GM12878 (cell line): ENCODE data around the gene RRP15. TPM values are rescaled to one million over a fixed set of nuclear protein-coding genes. Genes with fewer than 3 reads are reported as not detected.

Experiments used
- ATAC-seq: fragments of 200-7000 bp; cut with Tn5 transposase; 3 replicates; pipeline ENCODE4 v1.9.1; 2020; ENCODE audit warnings: mild to moderate bottlenecking, moderate library complexity
- BruUV-seq: library from RNA; stranded (reverse); fragments of 400-500 nt; replicated peaks from 2 replicates; lab custom pipeline; 2021; lab: Mats Ljungman, UMichigan
- CTCF ChIA-PET: fragments of 300-600 bp; sonication (Branson Sonifier 250); formaldehyde crosslinking; extraction: SDS; loops from one replicate; lab custom pipeline; 2021; ENCODE audit warnings: inconsistent platforms; lab: Yijun Ruan, JAX
- POLR2A ChIA-PET: fragments of 350-600 bp; formaldehyde crosslinking; extraction: SDS; loops from one replicate; lab custom pipeline; 2021; ENCODE audit warnings: inconsistent platforms; lab: Charles Lee
- RAD21 ChIA-PET: fragments of 300-600 bp; sonication (Branson Sonifier 250); formaldehyde crosslinking; loops from one replicate; lab custom pipeline; 2023; ENCODE audit warnings: antibody characterized with exemption; ENCODE audit not compliant: unreplicated experiment; lab: Charles Lee
- SMC1A ChIA-PET: fragments of 300-600 bp; sonication (Branson Sonifier 250); formaldehyde crosslinking; loops from one replicate; lab custom pipeline; 2023; ENCODE audit not compliant: unreplicated experiment, uncharacterized antibody; lab: Charles Lee
- DNase-seq: peaks from one replicate; pipeline ENCODE4 v3.0.0-alpha.2; 2011; ENCODE audit warnings: low read depth, low spot score
- FAIRE-seq: peaks from 3 replicates; lab custom pipeline; 2011; peaks lifted over from hg19 to GRCh38; lab: Jason Lieb, UNC
- H2AFZ ChIP-seq: 2 replicates; pipeline ENCODE4 v1.6.0; 2011; ENCODE audit warnings: low read depth, low read length, control low read depth; ENCODE audit not compliant: control insufficient read depth
- H3K27ac ChIP-seq: 2 replicates; pipeline ENCODE4 v1.5.1; 2011; ENCODE audit warnings: control low read depth; ENCODE audit not compliant: control insufficient read depth, insufficient read depth
- H3K27me3 ChIP-seq, 2 experiments: replicated peaks in 1 of 2; 2 replicates each; pipeline versions ENCODE4 v1.6.0 to v1.6.1; 2011; ENCODE audit warnings: low read length in 1 of 2; ENCODE audit not compliant: control insufficient read depth in 2 of 2, insufficient read depth in 2 of 2
- H3K36me3 ChIP-seq, 2 experiments: 2 replicates each; pipeline ENCODE4 v1.5.1; 2011; ENCODE audit warnings: low read length in 1 of 2; ENCODE audit not compliant: control insufficient read depth in 2 of 2, insufficient read depth in 2 of 2
- H3K4me1 ChIP-seq: 2 replicates; pipeline ENCODE4 v1.6.1; 2011; ENCODE audit warnings: mild to moderate bottlenecking, low read length, moderate library complexity, mixed read lengths; ENCODE audit not compliant: control insufficient read depth, insufficient read depth
- H3K4me2 ChIP-seq: 2 replicates; pipeline ENCODE4 v1.6.0; 2011; ENCODE audit warnings: control low read depth; ENCODE audit not compliant: control insufficient read depth, insufficient read depth
- H3K4me3 ChIP-seq: fragments of 200-600 bp; sonication (generic); 2 replicates; pipeline ENCODE4 v1.5.1; 2016
- H3K79me2 ChIP-seq: 2 replicates; pipeline ENCODE4 v1.6.0; 2011; ENCODE audit warnings: low read length; ENCODE audit not compliant: control insufficient read depth, insufficient read depth
- H3K9ac ChIP-seq: 2 replicates; pipeline ENCODE4 v1.8.0; 2011; ENCODE audit warnings: low read length, control low read depth, mixed read lengths; ENCODE audit not compliant: control insufficient read depth, insufficient read depth
- H3K9me3 ChIP-seq: replicated peaks from 3 replicates; pipeline ENCODE4 v1.5.1; 2011; ENCODE audit warnings: mild to moderate bottlenecking, low read length; ENCODE audit not compliant: control insufficient read depth, insufficient read depth
- H4K20me1 ChIP-seq: 2 replicates; pipeline ENCODE4 v1.6.0; 2011; ENCODE audit not compliant: control insufficient read depth, insufficient read depth
- EED ChIP-seq: sonication (generic); IDR thresholded peaks from 2 replicates; pipeline ENCODE4 v1.6.1; 2016; ENCODE audit warnings: antibody characterized with exemption, low read depth
- FOS ChIP-seq: IDR thresholded peaks from 3 replicates; pipeline ENCODE4 v1.6.1; 2011; ENCODE audit warnings: borderline replicate concordance; ENCODE audit not compliant: insufficient read length; ENCODE audit errors: extremely low read depth
- NFIC ChIP-seq: IDR thresholded peaks from 2 replicates; pipeline ENCODE4 v1.6.1; 2012; ENCODE audit warnings: low read depth, mild to moderate bottlenecking, inconsistent platforms, low read length, moderate library complexity
- NR2C2 ChIP-seq: IDR thresholded peaks from 2 replicates; pipeline ENCODE4 v1.6.1; 2011; ENCODE audit warnings: borderline replicate concordance, low read depth; ENCODE audit not compliant: control insufficient read depth, insufficient read length
- RELA ChIP-seq: fragments of 450-650 bp; IDR thresholded peaks from 2 replicates; pipeline ENCODE4 v1.8.0; 2014; ENCODE audit warnings: borderline replicate concordance; ENCODE audit not compliant: partially characterized antibody
- RUNX3 ChIP-seq: IDR thresholded peaks from 2 replicates; pipeline ENCODE4 v1.6.1; 2012; ENCODE audit warnings: low read length, inconsistent platforms
- TARDBP ChIP-seq: IDR thresholded peaks from 2 replicates; pipeline ENCODE4 v1.6.1; 2016; ENCODE audit warnings: borderline replicate concordance
- ZNF24 ChIP-seq: fragments of 450-650 bp; IDR thresholded peaks from 2 replicates; pipeline ENCODE4 v1.6.1; 2017; ENCODE audit warnings: antibody characterized with exemption, mild to moderate bottlenecking
- ZNF274 ChIP-seq: IDR thresholded peaks from one replicate; pipeline ENCODE4 v1.8.0; 2011; ENCODE audit not compliant: insufficient read length, insufficient read depth
- ZNF622 ChIP-seq: fragments of 450-650 bp; IDR thresholded peaks from 2 replicates; pipeline ENCODE4 v1.6.1; 2017; ENCODE audit warnings: mild to moderate bottlenecking, inconsistent platforms
- WGBS: methylation state at CpG from one replicate; pipeline ENCODE4 v1.1.6; 2016; ENCODE audit warnings: low lambda C conversion rate; ENCODE audit not compliant: insufficient replicate concordance, insufficient coverage; ENCODE audit errors: missing lambda C conversion rate; 5-methylcytosine and 5-hydroxymethylcytosine counted together
- in situ Hi-C: fragments of 300-500 bp; cut with MboI; formaldehyde crosslinking; loops from 9 replicates; pipeline ENCODE4 v1.14.3; 2018; ENCODE audit warnings: mixed read lengths
- intact Hi-C: fragments of 100-400 bp; cut with micrococcal nuclease; formaldehyde crosslinking; loops from one replicate; pipeline ENCODE4 v1.14.2; 2022; ENCODE audit not compliant: unreplicated experiment
- polyA plus RNA-seq, 11 experiments: library from polyadenylated mRNA; depleted of rRNA in 4 of 11; unstranded in 6 of 11; stranded (reverse) in 5 of 11; fragments of >200 nt; fragmentation: Nextera tagmentation in 4 of 11; fragmentation: Illumina TruSeq in 1 of 11; extraction: Ambion mirVana in 4 of 11; extraction: Trizol in 1 of 11; gene quantifications; 1 replicate in 1 of 11; 2 replicates in 10 of 11; pipeline versions ENCODE4 v1.2.1 to v1.2.3, GENCODE V29; 2011 to 2016; ENCODE audit warnings: inconsistent platforms in 2 of 11, missing spikeins in 2 of 11, low read depth in 1 of 11
- total RNA-seq, 4 experiments: library from RNA; depleted of rRNA in 3 of 4; stranded (reverse); fragments of >200 nt in 3 of 4; fragmentation: Illumina TruSeq in 1 of 4; extraction: Trizol in 1 of 4; gene quantifications; 2 replicates each; pipeline versions ENCODE4 v1.2.1 to v1.2.3, GENCODE V29; 2013 to 2021
- TF ChIP-seq, protein P1 (sequence below): fragments of 450-650 bp; IDR thresholded peaks from 2 replicates; pipeline ENCODE4 v1.6.1; 2016; ENCODE audit warnings: mild to moderate bottlenecking
- TF ChIP-seq, protein P2 (sequence below): fragments of 450-650 bp; IDR thresholded peaks from 2 replicates; pipeline ENCODE4 v1.6.1; 2016; ENCODE audit warnings: mild to moderate bottlenecking, moderate library complexity, borderline replicate concordance

The RRP15 gene
- total and polyA plus RNA-seq, 10 of the 15 experiments (the other 5 are each of a cell fraction or from before 2014, with no cell fraction given) = 5.6 to 37.8 (median 19.1) TPM

GRCh38 chr1:218284917-218285635 lies at the start of gene RRP15 (continued):
- peak; percentile 59 for TF ChIP-seq RELA
- TF ChIP-seq NR2C2 = no peak
- peak; percentile 18; the same call in 1 of the 2 replicates for TF ChIP-seq NFIC
- TF ChIP-seq ZNF24 = peak; percentile 29; the same call in 1 of the 2 replicates
- TF ChIP-seq ZNF274 = no peak
- TF ChIP-seq, protein P1, sequence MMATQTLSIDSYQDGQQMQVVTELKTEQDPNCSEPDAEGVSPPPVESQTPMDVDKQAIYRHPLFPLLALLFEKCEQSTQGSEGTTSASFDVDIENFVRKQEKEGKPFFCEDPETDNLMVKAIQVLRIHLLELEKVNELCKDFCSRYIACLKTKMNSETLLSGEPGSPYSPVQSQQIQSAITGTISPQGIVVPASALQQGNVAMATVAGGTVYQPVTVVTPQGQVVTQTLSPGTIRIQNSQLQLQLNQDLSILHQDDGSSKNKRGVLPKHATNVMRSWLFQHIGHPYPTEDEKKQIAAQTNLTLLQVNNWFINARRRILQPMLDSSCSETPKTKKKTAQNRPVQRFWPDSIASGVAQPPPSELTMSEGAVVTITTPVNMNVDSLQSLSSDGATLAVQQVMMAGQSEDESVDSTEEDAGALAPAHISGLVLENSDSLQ = peak; percentile 71
- TF ChIP-seq TARDBP = peak; percentile 67; the same call in 1 of the 2 replicates
- no peak for TF ChIP-seq FOS
- TF ChIP-seq RUNX3 = peak; percentile 56
- no peak for TF ChIP-seq EED

GRCh38 chr1:218242171-218242570 lies 42.9 kb upstream of the RRP15 start:
- Histone ChIP-seq H3K4me3 (no peak overlapping the region), H3K9me3 (no peaks in the 10 kb centered on the region), H3K4me1 (no peaks in the 10 kb centered on the region), H3K27ac (no peak overlapping the region), H3K27me3 (no peaks in the 10 kb centered on the region; a peak in 1 of 4 replicates), H3K36me3 (no peaks in the 10 kb centered on the region), H3K9ac (no peak overlapping the region), H4K20me1 (no peaks in the 10 kb centered on the region), H3K79me2 (no peaks in the 10 kb centered on the region), H2AFZ (no peak overlapping the region), H3K4me2 (no peak overlapping the region)
- 0% methylated on average over 3 of the region's 3 CpGs for WGBS
- TF ChIP-seq ZNF622 = no peak
- TF ChIP-seq, protein P2, sequence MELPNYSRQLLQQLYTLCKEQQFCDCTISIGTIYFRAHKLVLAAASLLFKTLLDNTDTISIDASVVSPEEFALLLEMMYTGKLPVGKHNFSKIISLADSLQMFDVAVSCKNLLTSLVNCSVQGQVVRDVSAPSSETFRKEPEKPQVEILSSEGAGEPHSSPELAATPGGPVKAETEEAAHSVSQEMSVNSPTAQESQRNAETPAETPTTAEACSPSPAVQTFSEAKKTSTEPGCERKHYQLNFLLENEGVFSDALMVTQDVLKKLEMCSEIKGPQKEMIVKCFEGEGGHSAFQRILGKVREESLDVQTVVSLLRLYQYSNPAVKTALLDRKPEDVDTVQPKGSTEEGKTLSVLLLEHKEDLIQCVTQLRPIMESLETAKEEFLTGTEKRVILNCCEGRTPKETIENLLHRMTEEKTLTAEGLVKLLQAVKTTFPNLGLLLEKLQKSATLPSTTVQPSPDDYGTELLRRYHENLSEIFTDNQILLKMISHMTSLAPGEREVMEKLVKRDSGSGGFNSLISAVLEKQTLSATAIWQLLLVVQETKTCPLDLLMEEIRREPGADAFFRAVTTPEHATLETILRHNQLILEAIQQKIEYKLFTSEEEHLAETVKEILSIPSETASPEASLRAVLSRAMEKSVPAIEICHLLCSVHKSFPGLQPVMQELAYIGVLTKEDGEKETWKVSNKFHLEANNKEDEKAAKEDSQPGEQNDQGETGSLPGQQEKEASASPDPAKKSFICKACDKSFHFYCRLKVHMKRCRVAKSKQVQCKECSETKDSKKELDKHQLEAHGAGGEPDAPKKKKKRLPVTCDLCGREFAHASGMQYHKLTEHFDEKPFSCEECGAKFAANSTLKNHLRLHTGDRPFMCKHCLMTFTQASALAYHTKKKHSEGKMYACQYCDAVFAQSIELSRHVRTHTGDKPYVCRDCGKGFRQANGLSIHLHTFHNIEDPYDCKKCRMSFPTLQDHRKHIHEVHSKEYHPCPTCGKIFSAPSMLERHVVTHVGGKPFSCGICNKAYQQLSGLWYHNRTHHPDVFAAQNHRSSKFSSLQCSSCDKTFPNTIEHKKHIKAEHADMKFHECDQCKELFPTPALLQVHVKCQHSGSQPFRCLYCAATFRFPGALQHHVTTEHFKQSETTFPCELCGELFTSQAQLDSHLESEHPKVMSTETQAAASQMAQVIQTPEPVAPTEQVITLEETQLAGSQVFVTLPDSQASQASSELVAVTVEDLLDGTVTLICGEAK = no peak
- intact Hi-C loops = no loop called here
- ChIA-PET CTCF (no interaction called here), RAD21 (no interaction called here), POLR2A (no interaction called here), SMC1A (no interaction called here)
- in situ Hi-C loops = no loop called here
- ATAC-seq (no peak), DNase-seq (no peak), FAIRE-seq (no peak)
- BruUV-seq = no TSS peak
